ENCODE measurements around the gene HSFX1. TPM values are rescaled to one million over a fixed set of nuclear protein-coding genes. Genes with fewer than 3 reads are reported as not detected.

HSFX1 gene
- total RNA-seq, 1 experiment from 2014 or later: 0.44 TPM

GRCh38 chrX:149762696-149763614, 10.9 kb upstream of the HSFX1 start:
- Histone ChIP-seq H3K4me1 (ENCODE audit: control insufficient read depth in 1 of 2, insufficient read depth in 2 of 2, low read length in 2 of 2) (no peaks in the 10 kb centered on the region), H2AFZ (ENCODE audit: low read depth, low read length, poor library complexity, severe bottlenecking) (no peak overlapping the region), H3K79me2 (ENCODE audit: insufficient read depth, low read length) (no peaks in the 10 kb centered on the region), H3K27ac (ENCODE audit: low read depth, low read length) (no peak overlapping the region), H3K36me3 (ENCODE audit: control insufficient read depth in 1 of 2, insufficient read depth in 2 of 2, low read length in 2 of 2) (no peaks in the 10 kb centered on the region), H3K4me2 (ENCODE audit: low read length) (no peak overlapping the region), H3K9me3 (ENCODE audit: control insufficient read depth in 1 of 2, insufficient read depth in 1 of 2, low read depth in 1 of 2, low read length in 2 of 2) (no peaks in the 10 kb centered on the region), H3K27me3 (ENCODE audit: insufficient read depth, low read length) (no peaks in the 10 kb centered on the region), H4K20me1 (ENCODE audit: insufficient read depth) (no peaks in the 10 kb centered on the region), H3K4me3 (replicated peaks in 1 of 2; ENCODE audit: low read depth in 1 of 2, low read length in 2 of 2) (no peak overlapping the region), H3K9ac (ENCODE audit: low read length) (no peak overlapping the region), H3K9me2 (ENCODE audit: insufficient read depth) (no peaks in the 10 kb centered on the region)
- TF ChIP-seq, protein P1, sequence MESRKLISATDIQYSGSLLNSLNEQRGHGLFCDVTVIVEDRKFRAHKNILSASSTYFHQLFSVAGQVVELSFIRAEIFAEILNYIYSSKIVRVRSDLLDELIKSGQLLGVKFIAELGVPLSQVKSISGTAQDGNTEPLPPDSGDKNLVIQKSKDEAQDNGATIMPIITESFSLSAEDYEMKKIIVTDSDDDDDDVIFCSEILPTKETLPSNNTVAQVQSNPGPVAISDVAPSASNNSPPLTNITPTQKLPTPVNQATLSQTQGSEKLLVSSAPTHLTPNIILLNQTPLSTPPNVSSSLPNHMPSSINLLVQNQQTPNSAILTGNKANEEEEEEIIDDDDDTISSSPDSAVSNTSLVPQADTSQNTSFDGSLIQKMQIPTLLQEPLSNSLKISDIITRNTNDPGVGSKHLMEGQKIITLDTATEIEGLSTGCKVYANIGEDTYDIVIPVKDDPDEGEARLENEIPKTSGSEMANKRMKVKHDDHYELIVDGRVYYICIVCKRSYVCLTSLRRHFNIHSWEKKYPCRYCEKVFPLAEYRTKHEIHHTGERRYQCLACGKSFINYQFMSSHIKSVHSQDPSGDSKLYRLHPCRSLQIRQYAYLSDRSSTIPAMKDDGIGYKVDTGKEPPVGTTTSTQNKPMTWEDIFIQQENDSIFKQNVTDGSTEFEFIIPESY (IDR thresholded peaks at IDR 0.05; ENCODE audit: extremely low read depth, insufficient replicate concordance, low read length): no peak
- TF ChIP-seq EGR1 (IDR thresholded peaks at IDR 0.05; ENCODE audit: low read depth) (no peak), ZFX (IDR thresholded peaks at IDR 0.05) (no peak), EZH2phosphoT487 (IDR thresholded peaks at IDR 0.05; ENCODE audit: borderline replicate concordance) (no peak), EZH2 (IDR thresholded peaks at IDR 0.05) (no peak), SIN3A (IDR thresholded peaks at IDR 0.05; ENCODE audit: low read depth) (no peak), SRF (IDR thresholded peaks at IDR 0.05; ENCODE audit: low read depth) (no peak), YY1 (IDR thresholded peaks at IDR 0.05; ENCODE audit: extremely low read depth, insufficient replicate concordance, low read depth, low read length) (no peak), FOSL1 (IDR thresholded peaks at IDR 0.05; ENCODE audit: low read depth) (no peak), ELF1 (IDR thresholded peaks at IDR 0.05; ENCODE audit: borderline replicate concordance, low read depth) (no peak), SP1 (IDR thresholded peaks at IDR 0.05; ENCODE audit: low read depth) (no peak), CBX3 (IDR thresholded peaks at IDR 0.05; ENCODE audit: low read depth) (no peak), TCF7L2 (IDR thresholded peaks at IDR 0.05; ENCODE audit: borderline replicate concordance, extremely low read depth, insufficient read depth, insufficient read length) (no peak), ZNF274 (IDR thresholded peaks at IDR 0.05; ENCODE audit: low read depth, low read length) (no peak), POLR2A (IDR thresholded peaks at IDR 0.05; ENCODE audit: borderline replicate concordance, extremely low read depth, insufficient read depth, insufficient read length) (no peak), JUND (IDR thresholded peaks at IDR 0.05) (no peak)
- TF ChIP-seq, protein P2, sequence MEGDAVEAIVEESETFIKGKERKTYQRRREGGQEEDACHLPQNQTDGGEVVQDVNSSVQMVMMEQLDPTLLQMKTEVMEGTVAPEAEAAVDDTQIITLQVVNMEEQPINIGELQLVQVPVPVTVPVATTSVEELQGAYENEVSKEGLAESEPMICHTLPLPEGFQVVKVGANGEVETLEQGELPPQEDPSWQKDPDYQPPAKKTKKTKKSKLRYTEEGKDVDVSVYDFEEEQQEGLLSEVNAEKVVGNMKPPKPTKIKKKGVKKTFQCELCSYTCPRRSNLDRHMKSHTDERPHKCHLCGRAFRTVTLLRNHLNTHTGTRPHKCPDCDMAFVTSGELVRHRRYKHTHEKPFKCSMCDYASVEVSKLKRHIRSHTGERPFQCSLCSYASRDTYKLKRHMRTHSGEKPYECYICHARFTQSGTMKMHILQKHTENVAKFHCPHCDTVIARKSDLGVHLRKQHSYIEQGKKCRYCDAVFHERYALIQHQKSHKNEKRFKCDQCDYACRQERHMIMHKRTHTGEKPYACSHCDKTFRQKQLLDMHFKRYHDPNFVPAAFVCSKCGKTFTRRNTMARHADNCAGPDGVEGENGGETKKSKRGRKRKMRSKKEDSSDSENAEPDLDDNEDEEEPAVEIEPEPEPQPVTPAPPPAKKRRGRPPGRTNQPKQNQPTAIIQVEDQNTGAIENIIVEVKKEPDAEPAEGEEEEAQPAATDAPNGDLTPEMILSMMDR (IDR thresholded peaks at IDR 0.05 in 2 of 3, conservative IDR thresholded peaks at IDR 0.05 in 1 of 3; ENCODE audit: borderline replicate concordance in 1 of 3, insufficient read depth in 1 of 3, low read depth in 2 of 3, low read length in 2 of 3): no peak
- TF ChIP-seq, protein P3, sequence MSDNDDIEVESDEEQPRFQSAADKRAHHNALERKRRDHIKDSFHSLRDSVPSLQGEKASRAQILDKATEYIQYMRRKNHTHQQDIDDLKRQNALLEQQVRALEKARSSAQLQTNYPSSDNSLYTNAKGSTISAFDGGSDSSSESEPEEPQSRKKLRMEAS (IDR thresholded peaks at IDR 0.05): no peak
- TF ChIP-seq, protein P4, sequence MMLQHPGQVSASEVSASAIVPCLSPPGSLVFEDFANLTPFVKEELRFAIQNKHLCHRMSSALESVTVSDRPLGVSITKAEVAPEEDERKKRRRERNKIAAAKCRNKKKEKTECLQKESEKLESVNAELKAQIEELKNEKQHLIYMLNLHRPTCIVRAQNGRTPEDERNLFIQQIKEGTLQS (IDR thresholded peaks at IDR 0.05): no peak
- BruUV-seq (replicated peaks): no TSS peak
- DNase-seq (ENCODE audit: low read depth, low spot score): no peak
- ATAC-seq: no peak
- POLR2A ChIA-PET: no interaction called here
- CTCF ChIA-PET: no interaction called here
- RAD21 ChIA-PET (ENCODE audit: low non-redundant PET in 1 of 2, low total read pairs in 2 of 2, uncharacterized antibody in 2 of 2, unreplicated experiment in 2 of 2): no interaction called here
- intact Hi-C loops (cut with micrococcal nuclease): no loop called here
